Loucy (cell line): ENCODE measurements around the gene SERTAD3.

Experiments used
- CTCF ChIP-seq: fragments of 200-600 bp; sonication (generic); conservative IDR thresholded peaks from 2 replicates; pipeline ENCODE4 v1.5.1; 2014; ENCODE audit warnings: mild to moderate bottlenecking, antibody characterized with exemption, low read length
- EZH2phosphoT487 ChIP-seq: fragments of 200-600 bp; IDR thresholded peaks from 2 replicates; pipeline ENCODE4 v1.6.1; 2018; ENCODE audit warnings: antibody characterized with exemption, mild to moderate bottlenecking, moderate library complexity, borderline replicate concordance

DNA sequence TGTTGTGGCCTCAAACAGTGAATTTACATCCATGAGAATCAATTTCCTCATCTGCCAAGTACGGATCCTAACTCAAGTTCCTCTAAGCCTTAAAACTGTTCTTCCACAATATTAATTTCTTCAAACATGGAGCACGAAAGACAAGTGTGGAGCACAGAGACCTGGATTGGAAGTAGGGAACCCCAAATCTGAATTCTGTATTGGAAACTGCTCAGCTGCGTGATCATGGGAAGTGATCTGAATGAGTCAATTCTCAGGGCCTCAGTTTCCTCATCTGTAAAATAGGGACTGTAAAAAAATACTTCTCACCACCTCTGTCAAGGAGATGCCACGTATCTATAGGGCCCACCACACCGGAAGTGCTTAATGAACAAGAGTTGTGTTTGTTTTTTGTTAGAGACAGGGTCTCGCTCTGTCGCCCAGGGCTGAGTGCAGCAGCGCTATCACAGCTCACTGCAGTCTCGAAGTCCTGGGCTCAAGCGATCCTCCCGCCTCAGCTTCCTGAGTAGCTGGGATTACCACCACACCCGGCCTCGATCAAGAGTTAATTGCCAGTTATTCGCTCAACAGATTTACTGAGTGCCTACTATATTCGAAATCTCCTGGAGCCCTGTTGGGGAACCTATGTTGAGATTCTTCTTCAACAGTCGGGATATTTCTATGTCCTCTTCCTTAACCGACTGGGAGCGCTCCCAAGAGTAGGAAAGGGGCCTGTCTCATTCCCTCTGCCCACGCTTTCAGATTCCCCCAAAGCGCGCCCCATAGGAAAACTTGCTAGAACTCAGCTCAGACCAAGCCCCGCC lies 1.6 kb downstream of the SERTAD3 start:
- no peak for TF ChIP-seq CTCF
- no peak for TF ChIP-seq EZH2phosphoT487
